Measurements from ENCODE around the gene CRBN. TPM values are rescaled to one million over a fixed set of nuclear protein-coding genes. Genes with fewer than 3 reads are reported as not detected.

The CRBN gene
- total RNA-seq, 2 experiments from 2014 or later, result 144 to 148 TPM

DNA sequence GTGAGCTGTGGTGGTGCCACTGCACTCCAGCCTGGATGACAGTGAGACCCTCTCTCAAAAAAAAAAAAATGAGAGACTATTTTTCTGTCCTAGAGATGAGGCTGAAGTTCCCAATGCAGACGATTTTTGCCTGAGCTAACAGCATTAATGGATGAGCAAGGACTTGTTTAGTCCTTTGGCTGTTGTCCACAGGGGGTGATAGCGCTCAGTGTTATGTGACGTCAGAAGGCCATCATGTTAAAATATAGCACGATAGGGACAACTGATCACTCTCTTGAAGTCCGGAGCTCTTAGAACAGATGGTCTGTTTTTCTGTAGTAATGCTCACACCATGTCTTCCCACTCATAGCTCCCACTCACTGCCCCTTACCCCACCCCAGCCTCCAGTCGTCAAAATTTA, 46.0 kb downstream of the CRBN start:
- Mint-ChIP-seq H3K4me1 (ENCODE audit: low read depth) (peaks cover 73% of the 10 kb centered on the region), H3K36me3 (ENCODE audit: low read depth) (peaks cover 77% of the 10 kb centered on the region), H3K4me3 (peak overlapping the region; percentile 43)

DNA sequence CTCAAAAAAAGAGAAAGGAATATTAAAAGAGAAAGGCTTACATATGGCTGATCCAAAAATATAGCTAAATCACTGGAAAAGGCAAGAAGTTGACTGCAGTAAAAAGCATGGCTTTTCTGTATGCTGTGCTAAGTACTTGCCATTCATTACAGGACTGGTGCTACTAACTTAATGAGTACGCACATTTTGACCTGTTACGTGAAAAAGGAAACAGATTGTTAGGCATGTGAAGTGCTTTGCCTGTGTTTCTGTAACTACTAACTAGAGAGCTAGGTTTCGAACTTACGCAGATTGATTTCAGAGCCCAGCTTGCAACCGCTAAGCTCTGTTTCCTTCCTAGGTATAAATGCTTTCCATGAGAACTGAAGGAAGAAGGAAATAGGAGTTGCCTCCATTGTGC, 49.9 kb downstream of the CRBN start:
- no peak overlapping the region for H3K4me3 ChIP-seq (ENCODE audit: low read length)
- TF ChIP-seq, protein P1, sequence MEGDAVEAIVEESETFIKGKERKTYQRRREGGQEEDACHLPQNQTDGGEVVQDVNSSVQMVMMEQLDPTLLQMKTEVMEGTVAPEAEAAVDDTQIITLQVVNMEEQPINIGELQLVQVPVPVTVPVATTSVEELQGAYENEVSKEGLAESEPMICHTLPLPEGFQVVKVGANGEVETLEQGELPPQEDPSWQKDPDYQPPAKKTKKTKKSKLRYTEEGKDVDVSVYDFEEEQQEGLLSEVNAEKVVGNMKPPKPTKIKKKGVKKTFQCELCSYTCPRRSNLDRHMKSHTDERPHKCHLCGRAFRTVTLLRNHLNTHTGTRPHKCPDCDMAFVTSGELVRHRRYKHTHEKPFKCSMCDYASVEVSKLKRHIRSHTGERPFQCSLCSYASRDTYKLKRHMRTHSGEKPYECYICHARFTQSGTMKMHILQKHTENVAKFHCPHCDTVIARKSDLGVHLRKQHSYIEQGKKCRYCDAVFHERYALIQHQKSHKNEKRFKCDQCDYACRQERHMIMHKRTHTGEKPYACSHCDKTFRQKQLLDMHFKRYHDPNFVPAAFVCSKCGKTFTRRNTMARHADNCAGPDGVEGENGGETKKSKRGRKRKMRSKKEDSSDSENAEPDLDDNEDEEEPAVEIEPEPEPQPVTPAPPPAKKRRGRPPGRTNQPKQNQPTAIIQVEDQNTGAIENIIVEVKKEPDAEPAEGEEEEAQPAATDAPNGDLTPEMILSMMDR (IDR thresholded peaks at IDR 0.05), result no peak
- H3K27ac Mint-ChIP-seq, result peak overlapping the region; percentile 69
- no peaks in the 10 kb centered on the region for H3K27me3 Mint-ChIP-seq
- peak overlapping the region; percentile 15 for H3K4me3 Mint-ChIP-seq
- DNase-seq (no peak), ATAC-seq (ENCODE audit: poor library complexity) (no peak)
- peaks cover 68% of the 10 kb centered on the region for H3K4me1 Mint-ChIP-seq (ENCODE audit: low read depth)
- H3K9me3 ChIP-seq (ENCODE audit: control insufficient read depth in 1 of 2, insufficient read depth in 1 of 2, low read length in 2 of 2), result no peaks in the 10 kb centered on the region
- H3K4me1 ChIP-seq (ENCODE audit: insufficient read depth, low read length), result peaks cover 43% of the 10 kb centered on the region
- H3K27me3 ChIP-seq (ENCODE audit: control insufficient read depth in 1 of 2, insufficient read depth in 2 of 2, low read length in 2 of 2), result no peaks in the 10 kb centered on the region
- peaks cover 66% of the 10 kb centered on the region for H3K36me3 Mint-ChIP-seq (ENCODE audit: low read depth)
- POLR2A ChIA-PET, result interaction anchor here (1.9 kb wide), 1 partner anchor 44 kb away, joined by 7 read pairs; no protein-coding TSS in a partner anchor
- no peak overlapping the region for H3K27ac ChIP-seq (ENCODE audit: low read depth in 1 of 2, low read length in 2 of 2)
- intact Hi-C loops (cut with DNase I, micrococcal nuclease), result loop anchor here in 1 of 2 experiments (10.0 kb wide), 1 partner anchor 1365 kb away; the partner anchor contains the start of gene ITPR1
- CTCF ChIA-PET, result interaction anchor here (1.2 kb wide), 1 partner anchor 42 kb away, joined by 3 read pairs; no protein-coding TSS in a partner anchor
- no peaks in the 10 kb centered on the region for H3K9me3 Mint-ChIP-seq
- peaks cover 29% of the 10 kb centered on the region for H3K36me3 ChIP-seq (ENCODE audit: insufficient read depth, low read length)

More for the DNA sequence above, 46.0 kb downstream of the CRBN start:
- intact Hi-C loops (cut with DNase I, micrococcal nuclease), result no loop called here
- POLR2A ChIA-PET, result interaction anchor here (0.6 to 1.1 kb wide), 4 partner anchors 8 to 40 kb away, joined by 3 to 5 read pairs (median 4); no protein-coding TSS in a partner anchor
- Mint-ChIP-seq H3K27me3 (no peaks in the 10 kb centered on the region), H3K9me3 (no peaks in the 10 kb centered on the region), H3K27ac (peak overlapping the region; percentile 73)
- no peak for ATAC-seq (ENCODE audit: poor library complexity)
- TF ChIP-seq, protein P1 (IDR thresholded peaks at IDR 0.05), result no peak
- CTCF ChIA-PET, result no interaction called here
- Histone ChIP-seq H3K9me3 (ENCODE audit: control insufficient read depth in 1 of 2, insufficient read depth in 1 of 2, low read length in 2 of 2) (no peaks in the 10 kb centered on the region), H3K27me3 (ENCODE audit: control insufficient read depth in 1 of 2, insufficient read depth in 2 of 2, low read length in 2 of 2) (no peaks in the 10 kb centered on the region), H3K4me1 (ENCODE audit: insufficient read depth, low read length) (peaks cover 17% of the 10 kb centered on the region), H3K4me3 (ENCODE audit: low read length) (no peak overlapping the region), H3K36me3 (ENCODE audit: insufficient read depth, low read length) (peaks cover 56% of the 10 kb centered on the region), H3K27ac (ENCODE audit: low read depth in 1 of 2, low read length in 2 of 2) (no peak overlapping the region)
- no peak for DNase-seq

DNA sequence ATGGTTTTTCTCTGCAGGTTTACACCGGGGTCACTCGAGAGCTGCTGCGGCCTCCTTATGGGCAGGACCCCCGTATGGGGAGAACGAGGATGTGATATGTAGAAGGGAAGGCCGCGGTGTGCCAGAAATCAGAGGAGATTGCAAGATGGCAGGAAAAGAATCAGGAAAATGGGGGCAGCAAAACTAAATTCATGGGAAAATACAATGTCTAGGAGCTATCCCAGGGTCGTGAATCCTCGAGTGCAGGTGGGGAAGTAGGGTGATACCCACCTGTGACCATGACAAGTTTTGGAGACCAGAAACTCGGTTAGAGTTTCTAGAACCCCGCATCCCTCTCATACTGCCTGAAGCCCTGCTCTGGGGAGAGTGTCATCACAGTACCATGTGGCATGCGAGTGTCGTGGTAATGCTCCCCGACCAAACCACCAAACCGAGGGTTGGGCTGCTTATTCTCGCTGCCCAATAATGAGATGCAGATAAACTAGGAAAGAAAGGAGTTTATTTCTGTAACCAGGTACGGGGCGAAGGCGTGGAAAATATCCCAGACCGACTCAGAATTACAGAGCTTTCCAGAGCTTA, 52.0 kb downstream of the CRBN start:
- Mint-ChIP-seq H3K9me3 (no peaks in the 10 kb centered on the region), H3K4me1 (ENCODE audit: low read depth) (peaks cover 47% of the 10 kb centered on the region), H3K27me3 (no peaks in the 10 kb centered on the region), H3K36me3 (ENCODE audit: low read depth) (peaks cover 48% of the 10 kb centered on the region), H3K4me3 (peak overlapping the region; percentile 91), H3K27ac (peak overlapping the region; percentile 96)
- H3K9me3 ChIP-seq (ENCODE audit: control insufficient read depth in 1 of 2, insufficient read depth in 1 of 2, low read length in 2 of 2), result no peaks in the 10 kb centered on the region
- no peaks in the 10 kb centered on the region for H3K27me3 ChIP-seq (ENCODE audit: control insufficient read depth in 1 of 2, insufficient read depth in 2 of 2, low read length in 2 of 2)
- H3K4me1 ChIP-seq (ENCODE audit: insufficient read depth, low read length), result peaks cover 35% of the 10 kb centered on the region
- intact Hi-C loops (cut with DNase I, micrococcal nuclease), result loop anchor here (2.0 to 10.0 kb wide), 5 partner anchors 43 to 1367 kb away; partner anchors contain the start of genes CRBN (in 1 of the 2) and ITPR1 (in 1 of the 2)
- POLR2A ChIA-PET, result interaction anchor here (0.5 kb wide), 1 partner anchor 15 kb away, joined by 3 read pairs; no protein-coding TSS in a partner anchor
- peak overlapping the region; percentile 92 to 98 for H3K27ac ChIP-seq (ENCODE audit: low read depth in 1 of 2, low read length in 2 of 2)
- peaks cover 25% of the 10 kb centered on the region for H3K36me3 ChIP-seq (ENCODE audit: insufficient read depth, low read length)
- CTCF ChIA-PET, result no interaction called here
- TF ChIP-seq, protein P1 (IDR thresholded peaks at IDR 0.05), result no peak
- peak; percentile 22 for ATAC-seq (ENCODE audit: poor library complexity)
- peak overlapping the region; percentile 94 for H3K4me3 ChIP-seq (ENCODE audit: low read length)
- DNase-seq, result peak in 8 of 14 experiments; percentile 6 to 70 (median 26)
